HG02759 (cell line): Measurements from ENCODE around the gene EGLN3.
"Not testable (repeated sequence)": the region's sequence is repeated elsewhere in the genome, so short reads cannot be mapped to it uniquely, and the experiment has no call there.

Source experiments
- ATAC-seq: cut with Tn5 transposase; IDR thresholded peaks from one replicate; pipeline ENCODE4 v1.9.1; 2021; ENCODE audit warnings: mild to moderate bottlenecking, moderate library complexity; ENCODE audit not compliant: unreplicated experiment

EGLN3 gene

DNA sequence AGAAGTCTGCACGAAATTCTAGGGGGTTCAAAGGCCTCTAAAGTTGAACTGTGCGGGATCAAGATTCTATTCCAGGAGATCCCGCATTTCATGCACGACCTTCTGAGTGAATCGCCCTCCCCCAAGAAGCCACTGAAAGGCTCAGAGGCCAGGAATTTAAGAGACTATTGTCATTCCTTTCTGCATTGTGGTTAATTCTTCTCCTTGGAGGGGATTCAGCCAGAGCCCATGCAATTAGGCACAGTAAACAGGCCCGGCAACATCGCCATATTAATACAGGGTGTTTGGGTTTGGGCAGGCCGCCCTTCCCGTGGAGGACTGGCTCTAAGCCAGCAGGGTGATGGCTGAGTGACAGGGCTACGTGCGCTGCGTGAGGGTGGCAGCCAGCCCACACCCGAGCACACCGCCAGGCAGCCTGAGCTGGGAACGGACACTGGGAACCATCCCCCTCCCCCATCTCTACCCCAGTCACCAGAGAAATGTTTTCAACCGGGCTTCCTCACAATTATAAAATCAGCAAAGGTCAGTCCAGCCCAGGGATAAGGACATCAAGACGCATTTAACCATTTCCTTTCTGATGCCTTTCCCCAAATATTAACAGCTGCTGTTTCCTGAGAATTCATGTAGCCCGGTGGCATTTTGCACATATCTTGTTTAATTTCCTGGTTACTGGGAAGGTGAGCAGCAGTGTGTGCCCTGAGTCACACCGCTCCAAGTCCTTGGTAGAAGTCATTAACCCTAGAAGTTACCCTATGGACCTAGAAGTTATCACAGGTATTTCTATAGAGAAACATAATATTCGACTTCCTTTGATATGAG is 12.5 kb downstream of the EGLN3 start:
- peak; percentile 54 for ATAC-seq

DNA sequence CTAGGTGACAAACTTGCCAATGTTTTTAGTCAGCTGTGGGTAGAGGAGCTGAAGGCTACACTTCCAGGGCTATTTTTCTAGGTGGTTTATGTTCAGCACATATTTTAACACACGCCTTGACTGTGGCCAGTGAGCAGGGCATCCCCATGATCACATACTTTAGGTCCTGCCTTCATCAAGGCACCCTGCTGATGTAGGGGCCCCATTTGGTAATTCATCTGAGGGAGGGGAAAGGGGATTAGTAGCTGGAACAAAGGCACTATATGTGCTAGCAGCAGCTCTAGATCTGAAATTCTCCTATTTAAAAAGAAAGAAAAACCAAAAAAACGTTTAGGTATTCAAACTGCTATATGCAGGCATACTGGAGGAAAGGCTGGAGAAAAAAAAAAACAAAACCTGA is 14.5 kb downstream of the EGLN3 start:
- no peak for ATAC-seq

- no peak for ATAC-seq
These were observed 15.9 kb downstream of the EGLN3 start for GRCh38 chr14:33934938-33935337.

DNA sequence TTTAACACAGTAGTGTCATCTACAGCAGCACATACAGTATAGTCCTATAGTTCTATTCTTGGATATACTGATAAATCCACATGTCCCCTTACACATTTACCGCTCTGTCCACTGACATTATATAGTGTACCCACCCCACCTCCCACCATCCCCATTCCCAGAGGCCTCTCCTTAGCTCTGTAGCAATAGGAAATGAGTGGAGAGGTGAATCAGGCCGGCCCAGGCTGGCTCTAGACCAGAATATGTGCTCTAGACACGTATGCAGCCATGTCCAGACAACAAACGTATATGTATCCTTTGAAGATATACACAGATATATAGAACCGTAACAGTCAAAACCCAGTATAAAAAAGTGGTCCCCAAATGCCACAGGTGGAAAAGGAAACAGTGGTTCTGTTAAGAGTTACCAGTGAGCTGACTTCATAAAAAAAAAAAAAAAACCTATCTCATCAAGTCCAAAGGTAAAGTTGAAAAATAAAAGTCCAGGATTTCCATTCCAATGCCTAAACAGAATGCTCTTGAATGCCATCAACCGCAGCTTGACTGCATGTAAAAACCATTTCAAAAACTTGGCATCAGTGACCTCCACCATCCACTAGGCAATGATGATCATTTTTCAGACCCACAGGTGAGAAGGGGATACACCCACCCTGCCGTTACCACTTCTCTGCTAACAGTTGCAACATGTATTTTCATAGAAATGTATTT is 16.7 kb downstream of the EGLN3 start:
- ATAC-seq, result no peak

- no peak for ATAC-seq
These were observed 17.4 kb downstream of the EGLN3 start for GRCh38 chr14:33933386-33933933.

DNA sequence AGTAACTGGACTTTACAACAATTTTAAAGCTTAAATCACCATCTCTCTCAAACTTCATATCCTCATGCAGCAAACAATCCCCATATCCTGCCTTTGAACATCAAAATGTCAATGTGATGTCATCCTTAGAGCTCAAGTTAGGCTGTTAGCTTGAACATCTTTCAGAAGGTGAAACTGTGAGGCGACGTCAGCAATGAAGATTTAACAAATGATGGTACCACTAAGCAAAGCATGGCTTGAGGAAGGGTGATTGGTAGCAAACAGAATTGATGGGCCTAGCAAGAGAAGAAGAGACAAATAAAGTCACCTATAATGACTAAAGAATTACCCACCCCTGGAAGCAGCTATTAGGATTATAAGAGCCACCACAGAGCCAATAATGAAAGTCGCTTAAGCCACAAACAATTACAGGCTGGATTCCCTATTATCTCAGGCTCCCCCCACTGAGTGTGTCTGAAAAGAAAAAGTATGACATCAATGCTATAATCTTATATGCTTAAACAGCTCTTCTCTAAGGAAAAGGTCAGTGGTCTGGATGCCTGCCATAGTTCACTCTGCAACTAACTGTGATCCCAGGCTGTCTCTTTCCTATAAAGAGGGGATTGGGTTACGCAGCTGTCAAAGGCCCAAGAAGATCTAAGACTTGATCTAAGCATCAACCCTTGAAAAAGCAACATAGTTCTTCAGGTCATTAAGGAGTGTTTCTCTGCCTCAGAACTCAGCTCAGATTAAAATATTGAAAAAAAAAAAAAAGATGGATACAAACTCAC is 18.1 kb downstream of the EGLN3 start:
- no peak for ATAC-seq

- no peak for ATAC-seq
These were observed 18.8 kb downstream of the EGLN3 start for GRCh38 chr14:33932033-33932432.

- ATAC-seq, result no peak
These were observed 19.4 kb downstream of the EGLN3 start for GRCh38 chr14:33931461-33931860.

- no peak for ATAC-seq
These were observed 20.4 kb downstream of the EGLN3 start for GRCh38 chr14:33930439-33930838.

GRCh38 chr14:33929799-33930408 is 21.0 kb downstream of the EGLN3 start:
- no peak for ATAC-seq

DNA sequence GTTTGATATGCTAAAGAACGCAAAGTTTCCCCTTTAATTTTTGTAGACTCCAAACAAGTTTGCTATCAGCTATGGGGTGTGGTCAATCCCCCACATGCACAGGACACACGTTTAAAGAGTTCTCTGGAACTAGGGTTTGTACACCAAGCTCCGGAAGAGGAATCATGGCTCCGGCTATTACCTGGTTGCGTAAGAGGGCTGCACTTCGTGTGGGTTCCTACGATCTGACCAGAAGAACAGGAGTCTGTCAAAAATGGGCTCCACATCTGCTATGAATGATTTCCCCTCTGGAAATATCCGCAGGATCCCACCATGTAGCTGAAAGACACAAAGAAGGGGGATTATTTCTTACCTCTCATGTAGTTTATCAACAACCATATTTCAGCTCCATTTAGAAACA is 22.0 kb downstream of the EGLN3 start:
- ATAC-seq, result no peak

GRCh38 chr14:33927944-33928343 is 22.9 kb downstream of the EGLN3 start:
- no peak for ATAC-seq

GRCh38 chr14:33926967-33927366 is 23.9 kb downstream of the EGLN3 start:
- not testable (repeated sequence) for ATAC-seq

DNA sequence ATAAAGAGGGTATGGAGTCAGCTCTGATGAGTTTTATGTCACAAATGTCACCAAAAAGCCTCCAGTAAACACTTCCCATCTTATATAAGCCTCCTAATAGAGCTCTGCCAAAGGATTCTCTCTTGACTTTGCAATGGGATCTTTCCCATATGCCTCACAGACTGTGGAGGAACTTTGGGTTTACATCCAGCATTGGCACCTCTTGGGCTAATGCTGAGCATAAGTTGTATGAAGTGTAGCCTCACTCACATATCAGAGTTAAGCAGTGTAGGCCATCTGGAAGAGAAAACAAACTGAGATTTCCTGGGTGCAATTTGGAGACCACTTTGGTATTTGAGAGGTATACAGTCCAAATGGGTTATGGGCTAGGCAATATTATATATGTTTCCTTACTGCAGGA is 24.9 kb downstream of the EGLN3 start:
- no peak for ATAC-seq

GRCh38 chr14:33925235-33925634 is 25.6 kb downstream of the EGLN3 start:
- no peak for ATAC-seq

- no peak for ATAC-seq
These were observed 26.2 kb downstream of the EGLN3 start for GRCh38 chr14:33924566-33925100.

DNA sequence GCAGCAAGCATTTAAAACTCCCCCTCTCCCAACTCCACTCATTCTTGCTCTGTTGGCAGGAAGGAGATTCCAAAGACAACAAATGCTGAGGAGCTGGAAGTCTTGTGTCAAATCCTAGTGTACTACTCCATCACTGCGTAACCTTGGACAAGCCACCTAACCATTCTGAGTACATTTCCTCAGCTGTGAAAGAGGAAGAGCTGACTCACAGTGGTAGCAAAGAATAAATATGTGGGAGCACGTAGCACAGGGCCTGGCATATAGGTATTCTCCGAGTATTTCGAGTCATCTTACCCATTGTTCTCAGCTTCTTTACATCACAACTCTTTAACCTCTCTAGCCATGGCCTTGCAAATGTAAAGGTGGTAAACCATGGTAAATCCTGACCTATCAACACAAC is 28.7 kb downstream of the EGLN3 start:
- ATAC-seq, result no peak

DNA sequence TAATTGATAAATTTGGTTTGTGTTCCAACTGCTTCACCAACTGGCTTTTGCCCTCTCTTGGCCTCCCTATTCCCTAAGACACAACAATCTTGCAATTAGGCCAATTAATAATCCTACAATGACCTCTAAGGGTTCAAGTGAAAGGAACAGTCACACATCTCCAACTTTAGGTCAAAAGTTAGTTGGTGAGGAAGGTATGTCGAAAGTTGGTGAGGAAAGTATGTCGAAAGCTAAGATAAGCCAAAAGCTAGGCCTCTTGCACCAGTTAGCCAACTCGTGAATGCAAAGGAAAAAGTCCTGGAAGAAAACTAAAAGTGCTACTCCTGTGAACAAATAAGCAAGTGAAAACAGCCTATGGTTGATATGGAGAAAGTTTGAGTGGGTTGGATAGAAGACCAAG is 32.6 kb downstream of the EGLN3 start:
- ATAC-seq, result no peak

GRCh38 chr14:33917661-33918060 is 33.2 kb downstream of the EGLN3 start:
- ATAC-seq, result no peak

DNA sequence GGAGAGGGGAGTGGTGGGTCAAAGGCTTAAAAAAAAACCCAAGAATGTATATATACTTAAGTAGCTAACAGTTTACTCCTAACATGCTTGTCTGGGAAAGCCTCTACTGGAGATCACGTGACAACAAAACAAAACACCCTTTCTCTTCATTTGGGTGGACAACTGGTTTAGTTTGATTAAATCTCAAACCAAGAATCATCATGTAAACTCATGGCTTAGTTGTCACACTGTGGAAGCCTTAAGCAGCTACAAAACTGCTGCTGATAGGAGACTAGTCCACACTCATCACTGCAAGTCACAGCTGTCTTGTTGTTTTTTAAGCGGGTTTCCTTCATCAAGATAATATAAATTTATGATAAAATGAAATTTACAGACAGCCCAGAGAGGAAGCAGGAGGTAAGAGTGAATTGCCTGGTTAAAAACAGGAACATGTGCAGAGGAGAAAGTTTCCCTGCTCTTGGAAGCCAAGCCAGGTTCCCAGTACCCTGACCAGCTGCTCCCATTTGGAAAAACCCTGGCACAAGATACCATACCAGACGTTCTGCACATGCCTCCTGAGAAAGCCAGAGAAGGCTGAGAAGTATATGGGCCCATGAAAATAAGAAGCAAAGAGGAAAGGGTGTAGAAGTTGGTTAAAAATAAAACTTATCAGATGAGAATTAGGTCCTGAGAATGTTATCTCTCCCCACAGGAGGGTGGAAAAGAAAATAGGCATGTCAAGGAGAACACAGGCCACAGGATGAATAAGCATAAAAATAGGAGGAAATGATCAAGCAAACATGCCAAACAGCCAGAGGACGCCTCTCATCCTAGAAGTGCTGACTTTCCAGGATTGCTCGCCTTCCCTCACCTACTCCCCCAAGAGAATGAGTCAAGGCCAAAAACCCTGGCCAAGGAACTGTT is 34.0 kb downstream of the EGLN3 start:
- no peak for ATAC-seq
